ENCODE data around the gene RPS3.

The RPS3 gene

GRCh38 chr11:75422248-75423231 lies 23.2 kb downstream of the RPS3 start:
- TF ChIP-seq GATA3 (IDR thresholded peaks at IDR 0.05; ENCODE audit: low read depth, low read length) (no peak), GATA2 (IDR thresholded peaks at IDR 0.05; ENCODE audit: low read depth, low read length) (no peak)

- no peak for TF ChIP-seq GATA3 (IDR thresholded peaks at IDR 0.05; ENCODE audit: low read depth, low read length)
- TF ChIP-seq GATA2 (IDR thresholded peaks at IDR 0.05; ENCODE audit: low read depth, low read length): no peak
These were observed 24.4 kb downstream of the RPS3 start for GRCh38 chr11:75423721-75424120.

GRCh38 chr11:75424396-75424795 lies 25.1 kb downstream of the RPS3 start:
- TF ChIP-seq GATA3 (IDR thresholded peaks at IDR 0.05; ENCODE audit: low read depth, low read length) (no peak), GATA2 (IDR thresholded peaks at IDR 0.05; ENCODE audit: low read depth, low read length) (no peak)

- no peak for TF ChIP-seq GATA3 (IDR thresholded peaks at IDR 0.05; ENCODE audit: low read depth, low read length)
- TF ChIP-seq GATA2 (IDR thresholded peaks at IDR 0.05; ENCODE audit: low read depth, low read length): no peak
These were observed 26.1 kb downstream of the RPS3 start for GRCh38 chr11:75425422-75425821.

- TF ChIP-seq GATA2 (IDR thresholded peaks at IDR 0.05; ENCODE audit: low read depth, low read length) (no peak), GATA3 (IDR thresholded peaks at IDR 0.05; ENCODE audit: low read depth, low read length) (no peak)
These were observed 27.4 kb downstream of the RPS3 start for GRCh38 chr11:75426720-75427086.

- TF ChIP-seq GATA3 (IDR thresholded peaks at IDR 0.05; ENCODE audit: low read depth, low read length) (no peak), GATA2 (IDR thresholded peaks at IDR 0.05; ENCODE audit: low read depth, low read length) (no peak)
These were observed 27.9 kb downstream of the RPS3 start for GRCh38 chr11:75427181-75427580.

GRCh38 chr11:75428281-75428724 lies 29.0 kb downstream of the RPS3 start:
- TF ChIP-seq GATA3 (IDR thresholded peaks at IDR 0.05; ENCODE audit: low read depth, low read length) (no peak), GATA2 (IDR thresholded peaks at IDR 0.05; ENCODE audit: low read depth, low read length) (no peak)

GRCh38 chr11:75428989-75429640 lies 29.8 kb downstream of the RPS3 start:
- TF ChIP-seq GATA3 (IDR thresholded peaks at IDR 0.05; ENCODE audit: low read depth, low read length) (no peak), GATA2 (IDR thresholded peaks at IDR 0.05; ENCODE audit: low read depth, low read length) (no peak)

- TF ChIP-seq GATA2 (IDR thresholded peaks at IDR 0.05; ENCODE audit: low read depth, low read length) (no peak), GATA3 (IDR thresholded peaks at IDR 0.05; ENCODE audit: low read depth, low read length) (no peak)
These were observed 30.3 kb downstream of the RPS3 start for GRCh38 chr11:75429641-75429901.

GRCh38 chr11:75429902-75430713 lies 30.8 kb downstream of the RPS3 start:
- TF ChIP-seq GATA2 (IDR thresholded peaks at IDR 0.05; ENCODE audit: low read depth, low read length): no peak
- no peak for TF ChIP-seq GATA3 (IDR thresholded peaks at IDR 0.05; ENCODE audit: low read depth, low read length)

- TF ChIP-seq GATA3 (IDR thresholded peaks at IDR 0.05; ENCODE audit: low read depth, low read length) (no peak), GATA2 (IDR thresholded peaks at IDR 0.05; ENCODE audit: low read depth, low read length) (no peak)
These were observed 31.6 kb downstream of the RPS3 start for GRCh38 chr11:75430714-75431532.

- TF ChIP-seq GATA3 (IDR thresholded peaks at IDR 0.05; ENCODE audit: low read depth, low read length) (no peak), GATA2 (IDR thresholded peaks at IDR 0.05; ENCODE audit: low read depth, low read length) (no peak)
These were observed 32.5 kb downstream of the RPS3 start for GRCh38 chr11:75431533-75432525.
